Smooth muscle cell (in vitro differentiated cells): ENCODE results near the gene LIMS1. TPM values are rescaled to one million over a fixed set of nuclear protein-coding genes. Genes with fewer than 3 reads are reported as not detected.
"Not testable (repeated sequence)": the region's sequence is repeated elsewhere in the genome, so short reads cannot be mapped to it uniquely, and the experiment has no call there.

Experiments
- DNase-seq: peaks from one replicate; lab custom pipeline; 2025; ENCODE audit not compliant: unreplicated experiment; lab: John Stamatoyannopoulos, UW
- H2AFZ ChIP-seq: fragments of 200-600 bp; sonication (generic); 2 replicates; pipeline ENCODE4 v1.6.0; 2016; ENCODE audit warnings: antibody characterized with exemption, low read depth, mild to moderate bottlenecking
- H3F3A ChIP-seq: fragments of 200-600 bp; sonication (generic); 2 replicates; pipeline ENCODE4 v1.6.0; 2017; ENCODE audit warnings: antibody characterized with exemption, low read depth
- H3K27ac ChIP-seq: fragments of 200-600 bp; sonication (generic); 2 replicates; pipeline ENCODE4 v1.5.1; 2016; ENCODE audit warnings: low read depth, mild to moderate bottlenecking
- H3K27me3 ChIP-seq: fragments of 200-600 bp; sonication (generic); 2 replicates; pipeline ENCODE4 v1.6.1; 2016; ENCODE audit warnings: low read depth, mild to moderate bottlenecking
- H3K36me3 ChIP-seq: fragments of 200-600 bp; sonication (generic); 2 replicates; pipeline ENCODE4 v1.5.1; 2016; ENCODE audit warnings: low read depth
- H3K4me1 ChIP-seq: fragments of 200-600 bp; sonication (generic); 2 replicates; pipeline ENCODE4 v1.5.1; 2016; ENCODE audit warnings: low read depth
- H3K4me2 ChIP-seq: fragments of 200-600 bp; sonication (generic); 2 replicates; pipeline ENCODE4 v1.6.0; 2016; ENCODE audit warnings: mild to moderate bottlenecking
- H3K4me3 ChIP-seq: fragments of 200-600 bp; sonication (generic); 2 replicates; pipeline ENCODE4 v1.5.1; 2016; ENCODE audit warnings: mild to moderate bottlenecking
- H3K79me2 ChIP-seq: fragments of 200-600 bp; sonication (generic); 2 replicates; pipeline ENCODE4 v1.6.0; 2016; ENCODE audit warnings: low read depth, mild to moderate bottlenecking
- H3K9ac ChIP-seq: fragments of 200-600 bp; sonication (generic); 2 replicates; pipeline ENCODE4 v1.6.0; 2016; ENCODE audit warnings: low read depth
- H3K9me3 ChIP-seq: fragments of 200-600 bp; sonication (generic); replicated peaks from 2 replicates; pipeline ENCODE4 v1.5.1; 2016; ENCODE audit warnings: low read depth
- H4K20me1 ChIP-seq: fragments of 200-600 bp; sonication (generic); 2 replicates; pipeline ENCODE4 v1.6.0; 2016; ENCODE audit warnings: low read depth
- WGBS: methylation state at CpG from one replicate; pipeline ENCODE4 v1.1.7; 2016; ENCODE audit warnings: low lambda C conversion rate; 5-methylcytosine and 5-hydroxymethylcytosine counted together
- polyA plus RNA-seq: library from polyadenylated mRNA; unstranded; fragments of >200 nt; fragmentation: Nextera tagmentation; extraction: Ambion mirVana; gene quantifications from 2 replicates; pipeline ENCODE4 v1.2.1, GENCODE V29; 2016
- small RNA-seq: library from RNA; depleted of rRNA; stranded (forward); fragments of <200 nt; gene quantifications from one replicate; pipeline ENCODE3, GENCODE V24; 2014
- total RNA-seq: library from RNA; depleted of rRNA; stranded (reverse); fragments of >200 nt; gene quantifications from 2 replicates; pipeline ENCODE4 v1.2.3, GENCODE V29; 2014
- TF ChIP-seq, protein P1 (sequence below): fragments of 200-600 bp; sonication (generic); IDR thresholded peaks from 2 replicates; pipeline ENCODE4 v1.5.1; 2017; ENCODE audit warnings: borderline replicate concordance, mild to moderate bottlenecking, antibody characterized with exemption; ENCODE audit not compliant: insufficient read depth, poor library complexity, severe bottlenecking

LIMS1 gene
- total and polyA plus RNA-seq, 2 experiments from 2014 or later: 56.9 to 155 TPM

DNA sequence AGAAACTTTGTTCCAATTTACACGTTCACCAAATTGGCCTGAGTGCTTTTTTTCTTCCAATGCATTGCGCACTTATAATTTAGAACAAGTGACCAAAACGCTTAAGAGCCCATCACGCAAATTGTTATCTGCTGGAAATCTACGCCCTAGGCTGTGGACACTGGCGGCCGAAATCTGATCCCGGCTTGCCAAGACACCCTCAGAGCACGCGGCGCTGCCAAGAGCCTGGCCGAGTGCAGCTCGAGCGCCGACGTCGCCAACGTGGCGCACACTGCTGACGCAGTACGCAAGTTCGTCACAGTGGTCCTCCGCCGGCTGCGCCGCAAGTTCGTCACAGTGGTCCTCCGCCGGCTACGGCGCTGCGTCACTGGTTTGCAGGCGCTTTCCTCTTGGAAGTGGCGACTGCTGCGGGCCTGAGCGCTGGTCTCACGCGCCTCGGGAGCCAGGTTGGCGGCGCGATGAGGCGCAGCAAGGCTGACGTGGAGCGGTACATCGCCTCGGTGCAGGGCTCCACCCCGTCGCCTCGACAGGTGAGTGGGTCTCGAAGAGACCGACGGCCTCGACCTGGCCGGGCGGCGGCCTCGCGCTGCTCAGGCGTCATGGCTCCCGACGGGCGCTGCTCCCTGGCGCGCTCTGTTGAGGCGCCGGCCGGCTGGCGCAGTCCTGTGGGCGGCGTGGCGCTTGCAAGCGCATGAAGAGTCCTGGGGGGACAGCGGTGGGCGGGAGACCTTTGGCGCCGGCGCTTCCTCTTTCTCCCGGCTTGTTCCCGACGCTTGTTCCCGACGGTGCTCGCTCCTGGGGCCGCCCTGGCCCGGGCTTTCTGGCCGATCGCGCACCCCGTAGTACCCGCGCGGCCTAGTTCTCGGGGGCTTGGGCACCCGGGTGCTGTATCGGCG is 185.1 kb downstream of the LIMS1 start, which contains the start of gene RANBP2:
RANBP2 (plus strand) TSS at position 334 of the 896 bp plus-strand sequence; CDS start at position 459, 125 bp downstream.
- peak; percentile 67 for DNase-seq

DNA sequence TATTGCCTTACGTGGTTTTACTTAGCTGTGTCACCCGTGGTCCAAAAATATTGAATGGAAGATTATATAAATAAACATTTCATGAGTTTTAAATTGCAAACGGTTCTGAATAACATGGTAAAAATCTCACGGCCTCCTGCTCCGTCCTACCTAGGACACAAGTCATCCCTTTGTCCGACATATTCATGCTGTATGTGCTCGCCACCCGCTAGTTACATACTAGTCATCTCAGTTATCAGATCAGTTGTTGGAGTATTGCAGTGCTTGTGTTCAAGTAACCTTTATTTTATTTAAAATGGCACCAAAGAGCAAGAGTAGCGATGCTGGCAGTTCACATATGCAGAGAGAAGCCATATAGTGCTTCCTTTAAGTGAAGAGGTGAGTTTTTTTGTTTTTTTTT is 191.8 kb downstream of the LIMS1 start:
- H3K27me3 ChIP-seq, H3K36me3 ChIP-seq, H3K4me1 ChIP-seq, H3K27ac ChIP-seq, H3K9ac ChIP-seq, H2AFZ ChIP-seq, H3K9me3 ChIP-seq, H3F3A ChIP-seq, H3K4me3 ChIP-seq, DNase-seq, H3K4me2 ChIP-seq: not testable (repeated sequence)
- peaks cover 79% of the 10 kb centered on the region for H4K20me1 ChIP-seq
- WGBS: 90% methylated on average over 9 of the region's 9 CpGs
- H3K79me2 ChIP-seq: peaks cover 85% of the 10 kb centered on the region

More for the DNA sequence above, 185.1 kb downstream of the LIMS1 start, which contains the start of gene RANBP2:
- Histone ChIP-seq H3K36me3 (no peaks in the 10 kb centered on the region), H3F3A (no peaks in the 10 kb centered on the region), H3K9me3 (no peaks in the 10 kb centered on the region), H2AFZ (peak within 1 kb of the TSS; percentile 81), H3K27me3 (no peaks in the 10 kb centered on the region), H3K79me2 (peaks cover 49% of the 10 kb centered on the region), H3K4me3 (peak within 1 kb of the TSS; percentile 76), H3K9ac (peak within 1 kb of the TSS; percentile 92), H3K4me1 (peaks cover 4% of the 10 kb centered on the region), H3K27ac (peak within 1 kb of the TSS; percentile 94), H4K20me1 (peaks cover 29% of the 10 kb centered on the region), H3K4me2 (peak within 1 kb of the TSS; percentile 79)
- under 1% methylated on average over 84 of the region's 97 CpGs for WGBS
- TF ChIP-seq, protein P1, sequence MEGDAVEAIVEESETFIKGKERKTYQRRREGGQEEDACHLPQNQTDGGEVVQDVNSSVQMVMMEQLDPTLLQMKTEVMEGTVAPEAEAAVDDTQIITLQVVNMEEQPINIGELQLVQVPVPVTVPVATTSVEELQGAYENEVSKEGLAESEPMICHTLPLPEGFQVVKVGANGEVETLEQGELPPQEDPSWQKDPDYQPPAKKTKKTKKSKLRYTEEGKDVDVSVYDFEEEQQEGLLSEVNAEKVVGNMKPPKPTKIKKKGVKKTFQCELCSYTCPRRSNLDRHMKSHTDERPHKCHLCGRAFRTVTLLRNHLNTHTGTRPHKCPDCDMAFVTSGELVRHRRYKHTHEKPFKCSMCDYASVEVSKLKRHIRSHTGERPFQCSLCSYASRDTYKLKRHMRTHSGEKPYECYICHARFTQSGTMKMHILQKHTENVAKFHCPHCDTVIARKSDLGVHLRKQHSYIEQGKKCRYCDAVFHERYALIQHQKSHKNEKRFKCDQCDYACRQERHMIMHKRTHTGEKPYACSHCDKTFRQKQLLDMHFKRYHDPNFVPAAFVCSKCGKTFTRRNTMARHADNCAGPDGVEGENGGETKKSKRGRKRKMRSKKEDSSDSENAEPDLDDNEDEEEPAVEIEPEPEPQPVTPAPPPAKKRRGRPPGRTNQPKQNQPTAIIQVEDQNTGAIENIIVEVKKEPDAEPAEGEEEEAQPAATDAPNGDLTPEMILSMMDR: no peak

DNA sequence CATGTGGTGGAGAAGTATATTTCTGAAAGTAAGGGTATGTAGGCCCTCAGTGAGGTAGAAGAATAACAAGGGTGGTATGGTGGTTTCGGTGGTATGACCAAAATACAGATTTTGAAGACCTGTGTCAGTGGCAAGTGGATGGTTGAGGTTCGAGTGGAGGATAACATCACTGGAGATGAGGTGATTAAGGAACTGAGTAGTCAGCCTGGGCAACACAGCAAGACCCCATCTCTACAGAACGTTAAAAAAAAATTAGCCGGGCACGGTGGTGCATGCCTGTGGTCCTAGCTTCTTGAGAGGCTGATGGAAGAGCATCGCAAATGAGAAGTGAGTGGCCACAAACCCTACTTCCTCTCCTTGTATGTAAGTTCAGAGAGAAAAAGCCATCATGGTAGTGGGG is 200.4 kb downstream of the LIMS1 start:
- not testable (repeated sequence) for H2AFZ ChIP-seq, H3F3A ChIP-seq, H3K4me2 ChIP-seq, H3K27me3 ChIP-seq, H3K4me3 ChIP-seq, H3K36me3 ChIP-seq, DNase-seq, H3K4me1 ChIP-seq, H3K9ac ChIP-seq, H3K9me3 ChIP-seq
- WGBS: 75% methylated on average over 6 of the region's 6 CpGs
- Histone ChIP-seq H4K20me1 (peaks cover 38% of the 10 kb centered on the region), H3K79me2 (peaks cover 23% of the 10 kb centered on the region), H3K27ac (peak overlapping the region; percentile 59)

Small RNA genes lying within 50 kb of the gene (small RNA-seq; reads per million reads assigned to genes)
- gene AC010095.1: not detected

Other genes starting within 250 kb of the LIMS1 start
- gene SULT1C2, start 245.6 kb upstream of the LIMS1 start, total RNA-seq: not detected in 2 replicates
- gene SULT1C2, start 245.6 kb upstream of the LIMS1 start, polyA plus RNA-seq: not detected in 2 replicates
- gene SULT1C4, start 156.5 kb upstream of the LIMS1 start, total RNA-seq: 3.9 and 9.2 TPM in 2 replicates
- gene SULT1C4, start 156.5 kb upstream of the LIMS1 start, polyA plus RNA-seq: 4.7 and 5.5 TPM in 2 replicates
- 36.3 and 36.4 TPM in 2 replicates for gene GCC2, start 85.3 kb upstream of the LIMS1 start, total RNA-seq
- gene GCC2, start 85.3 kb upstream of the LIMS1 start, polyA plus RNA-seq: 18.3 and 33.9 TPM in 2 replicates
- gene RANBP2, start 185.0 kb downstream of the LIMS1 start, total RNA-seq: 56.9 and 79.1 TPM in 2 replicates
- gene RANBP2, start 185.0 kb downstream of the LIMS1 start, polyA plus RNA-seq: 7.8 and 8.0 TPM in 2 replicates